Upper lobe of left lung (tissue), 4 donors: Measurements from ENCODE around the gene NXT1.

Source experiments
- EP300 ChIP-seq, 4 donors: sonication (generic); formaldehyde crosslinking; IDR thresholded peaks; one replicate each; pipeline ENCODE4 v1.5.1; 2017; ENCODE audit warnings: antibody characterized with exemption in 4 of 4, control low read depth in 2 of 4
- POLR2A ChIP-seq, 4 donors: fragments of 450-650 bp; IDR thresholded peaks; one replicate each; pipeline ENCODE4 v1.5.1; 2016 to 2017; ENCODE audit warnings: antibody characterized with exemption in 4 of 4, mild to moderate bottlenecking in 2 of 4
- POLR2AphosphoS5 ChIP-seq, 2 donors: sonication (generic); formaldehyde crosslinking; IDR thresholded peaks; one replicate each; pipeline ENCODE4 v1.5.1; 2017; ENCODE audit warnings: antibody characterized with exemption in 2 of 2
- TF ChIP-seq, protein P1 (sequence below), 6 experiments: fragments of 450-650 bp in 4 of 6; fragments of 200-600 bp in 2 of 6; sonication (generic) in 2 of 6; IDR thresholded peaks; one replicate each; pipeline ENCODE4 v1.5.1; 2016 to 2019; ENCODE audit warnings: antibody characterized with exemption in 6 of 6

DNA sequence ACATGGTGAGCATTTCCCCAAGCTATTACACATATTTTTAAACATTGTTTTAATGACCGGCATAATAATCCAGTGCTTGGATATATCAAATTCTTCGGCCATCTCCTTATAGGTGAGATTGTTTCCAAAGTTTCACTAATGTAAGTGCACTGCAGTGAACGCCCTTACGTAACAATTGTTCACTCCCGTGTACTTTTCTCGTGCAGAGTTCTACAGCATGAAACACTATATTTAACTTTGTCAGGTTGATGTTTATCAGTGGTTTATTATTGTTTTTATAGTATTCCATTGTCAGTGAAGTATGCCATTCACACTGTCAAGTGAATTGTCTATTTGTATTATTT lies 7.9 kb downstream of the NXT1 start:
- TF ChIP-seq, protein P1, sequence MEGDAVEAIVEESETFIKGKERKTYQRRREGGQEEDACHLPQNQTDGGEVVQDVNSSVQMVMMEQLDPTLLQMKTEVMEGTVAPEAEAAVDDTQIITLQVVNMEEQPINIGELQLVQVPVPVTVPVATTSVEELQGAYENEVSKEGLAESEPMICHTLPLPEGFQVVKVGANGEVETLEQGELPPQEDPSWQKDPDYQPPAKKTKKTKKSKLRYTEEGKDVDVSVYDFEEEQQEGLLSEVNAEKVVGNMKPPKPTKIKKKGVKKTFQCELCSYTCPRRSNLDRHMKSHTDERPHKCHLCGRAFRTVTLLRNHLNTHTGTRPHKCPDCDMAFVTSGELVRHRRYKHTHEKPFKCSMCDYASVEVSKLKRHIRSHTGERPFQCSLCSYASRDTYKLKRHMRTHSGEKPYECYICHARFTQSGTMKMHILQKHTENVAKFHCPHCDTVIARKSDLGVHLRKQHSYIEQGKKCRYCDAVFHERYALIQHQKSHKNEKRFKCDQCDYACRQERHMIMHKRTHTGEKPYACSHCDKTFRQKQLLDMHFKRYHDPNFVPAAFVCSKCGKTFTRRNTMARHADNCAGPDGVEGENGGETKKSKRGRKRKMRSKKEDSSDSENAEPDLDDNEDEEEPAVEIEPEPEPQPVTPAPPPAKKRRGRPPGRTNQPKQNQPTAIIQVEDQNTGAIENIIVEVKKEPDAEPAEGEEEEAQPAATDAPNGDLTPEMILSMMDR (IDR thresholded peaks at IDR 0.05): no peak
- no peak for TF ChIP-seq POLR2A (IDR thresholded peaks at IDR 0.05)
- TF ChIP-seq POLR2AphosphoS5 (IDR thresholded peaks at IDR 0.05): no peak
- TF ChIP-seq EP300 (IDR thresholded peaks at IDR 0.05): no peak
